T-helper 2 cell (primary cell): Measurements from ENCODE around the gene SLC39A11.
"Not testable (repeated sequence)": the region's sequence is repeated elsewhere in the genome, so short reads cannot be mapped to it uniquely, and the experiment has no call there.

Experiments
- DNase-seq, 5 experiments: peaks; one replicate each; pipeline versions ENCODE4 v3.0.0 to v3.0.0-alpha.2; 2012 to 2022

Gene SLC39A11

GRCh38 chr17:72825218-72825617 lies 267.3 kb downstream of the SLC39A11 start:
- DNase-seq = no peak

- DNase-seq = not testable (repeated sequence)
These were observed 268.2 kb downstream of the SLC39A11 start for GRCh38 chr17:72824267-72824666.

GRCh38 chr17:72822358-72823023 lies 270.0 kb downstream of the SLC39A11 start:
- DNase-seq = no peak

GRCh38 chr17:72816406-72816805 lies 276.1 kb downstream of the SLC39A11 start:
- DNase-seq = no peak

GRCh38 chr17:72813481-72813880 lies 279.0 kb downstream of the SLC39A11 start:
- no peak for DNase-seq

GRCh38 chr17:72812823-72813222 lies 279.7 kb downstream of the SLC39A11 start:
- DNase-seq = no peak

- DNase-seq = no peak
These were observed 280.4 kb downstream of the SLC39A11 start for GRCh38 chr17:72811976-72812687.

- no peak for DNase-seq
These were observed 281.4 kb downstream of the SLC39A11 start for GRCh38 chr17:72810991-72811508.

GRCh38 chr17:72806011-72806410 lies 286.5 kb downstream of the SLC39A11 start:
- DNase-seq = no peak

GRCh38 chr17:72804949-72805707 lies 287.4 kb downstream of the SLC39A11 start:
- no peak for DNase-seq

GRCh38 chr17:72802726-72803125 lies 289.8 kb downstream of the SLC39A11 start:
- DNase-seq = no peak

- DNase-seq = no peak
These were observed 295.3 kb downstream of the SLC39A11 start for GRCh38 chr17:72797142-72797541.

- no peak for DNase-seq
These were observed 296.5 kb downstream of the SLC39A11 start for GRCh38 chr17:72795941-72796340.

- DNase-seq = no peak
These were observed 298.3 kb downstream of the SLC39A11 start for GRCh38 chr17:72794152-72794551.

GRCh38 chr17:72792771-72793170 lies 299.7 kb downstream of the SLC39A11 start:
- no peak for DNase-seq

GRCh38 chr17:72790190-72790589 lies 302.3 kb downstream of the SLC39A11 start:
- no peak for DNase-seq

GRCh38 chr17:72789711-72790110 lies 302.8 kb downstream of the SLC39A11 start:
- DNase-seq = no peak

GRCh38 chr17:72788950-72789585 lies 303.4 kb downstream of the SLC39A11 start:
- no peak for DNase-seq

- no peak for DNase-seq
These were observed 306.3 kb downstream of the SLC39A11 start for GRCh38 chr17:72786209-72786608.

- no peak for DNase-seq
These were observed 309.3 kb downstream of the SLC39A11 start for GRCh38 chr17:72782985-72783701.

GRCh38 chr17:72782437-72782836 lies 310.1 kb downstream of the SLC39A11 start:
- not testable (repeated sequence) for DNase-seq
